Upper lobe of left lung (tissue), 4 donors: Measurements from ENCODE around the gene CHMP4A.

ENCODE experiments used
- CTCF ChIP-seq, 6 experiments: fragments of 450-650 bp in 4 of 6; fragments of 200-600 bp in 2 of 6; sonication (generic) in 2 of 6; IDR thresholded peaks; one replicate each; pipeline ENCODE4 v1.5.1; 2016 to 2019; ENCODE audit warnings: antibody characterized with exemption in 6 of 6
- EP300 ChIP-seq, 4 donors: sonication (generic); formaldehyde crosslinking; IDR thresholded peaks; one replicate each; pipeline ENCODE4 v1.5.1; 2017; ENCODE audit warnings: antibody characterized with exemption in 4 of 4, control low read depth in 2 of 4

DNA sequence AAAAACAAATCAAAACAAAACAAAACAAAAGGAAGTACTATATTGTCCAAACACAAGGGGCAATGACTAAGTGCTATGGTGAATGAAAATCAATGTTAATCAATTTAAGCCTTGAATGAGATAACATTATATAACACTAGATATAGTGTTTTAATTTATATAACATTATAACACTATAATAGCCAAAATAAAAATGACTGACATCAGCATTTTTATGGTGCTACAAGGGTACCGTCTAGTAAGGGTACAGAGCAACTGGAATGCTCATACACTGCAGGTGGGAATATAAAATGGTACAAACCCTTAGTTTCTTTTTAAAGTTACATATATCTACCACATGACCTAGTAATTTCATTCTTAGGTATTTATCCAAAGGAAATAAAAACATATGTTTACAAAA lies 13.2 kb upstream of the CHMP4A start:
- no peak for TF ChIP-seq EP300 (IDR thresholded peaks at IDR 0.05)
- no peak for TF ChIP-seq CTCF (IDR thresholded peaks at IDR 0.05)
